ENCODE data around the gene ATN1. TPM values are rescaled to one million over a fixed set of nuclear protein-coding genes. Genes with fewer than 3 reads are reported as not detected.

Gene ATN1
- total and polyA plus RNA-seq, 4 donors: 3.6 to 12.6 (median 7.9) TPM

DNA sequence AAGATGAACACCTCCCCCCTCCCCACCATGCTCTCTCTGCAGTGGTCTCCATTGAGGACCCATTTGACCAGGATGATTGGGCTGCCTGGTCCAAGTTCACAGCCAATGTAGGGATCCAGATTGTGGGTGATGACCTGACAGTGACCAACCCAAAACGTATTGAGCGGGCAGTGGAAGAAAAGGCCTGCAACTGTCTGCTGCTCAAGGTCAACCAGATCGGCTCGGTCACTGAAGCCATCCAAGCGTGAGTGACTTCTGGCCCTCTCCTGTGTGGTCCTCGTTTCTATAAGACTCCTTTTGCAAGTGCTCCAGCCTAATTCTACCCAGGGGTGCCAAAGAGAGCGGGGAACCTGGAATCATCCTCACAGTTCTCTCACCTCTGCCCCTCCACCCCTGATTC, 6.2 kb upstream of the ATN1 start:
- Histone ChIP-seq H3K9ac (ENCODE audit: low read depth in 1 of 2, low read length in 2 of 2) (no peak overlapping the region), H3K4me1 (ENCODE audit: control insufficient read depth in 4 of 4, insufficient read depth in 4 of 4, low read length in 3 of 4) (peaks cover 8 to 31% (median 26%) of the 10 kb centered on the region in 4 donors), H3K27ac (ENCODE audit: low read depth in 1 of 2, low read length in 2 of 2) (no peak overlapping the region), H3K36me3 (ENCODE audit: control insufficient read depth in 4 of 4, insufficient read depth in 3 of 4, low read depth in 1 of 4, low read length in 3 of 4) (no peaks in the 10 kb centered on the region), H3K4me3 (ENCODE audit: low read depth in 1 of 3, low read length in 3 of 3) (no peak overlapping the region), H3K9me3 (ENCODE audit: control insufficient read depth in 4 of 4, low read length in 3 of 4) (no peaks in the 10 kb centered on the region), H3K27me3 (ENCODE audit: control insufficient read depth in 4 of 4, insufficient read depth in 4 of 4, low read length in 3 of 4) (no peaks in the 10 kb centered on the region)
- no peak for DNase-seq (ENCODE audit: low spot score)
- 75% methylated on average over 7 of the region's 7 CpGs for WGBS
- TF ChIP-seq NR2F2 (IDR thresholded peaks at IDR 0.05) (no peak), FOXA1 (IDR thresholded peaks at IDR 0.05) (no peak), REST (IDR thresholded peaks at IDR 0.05) (no peak), EGR1 (IDR thresholded peaks at IDR 0.05; ENCODE audit: low read depth in 2 of 2) (no peak), HNF4A (conservative IDR thresholded peaks at IDR 0.05) (no peak), TAF1 (conservative IDR thresholded peaks at IDR 0.05) (no peak), GABPA (IDR thresholded peaks at IDR 0.05 in 1 of 2, conservative IDR thresholded peaks at IDR 0.05 in 1 of 2) (no peak), FOXA2 (IDR thresholded peaks at IDR 0.05) (no peak), JUND (IDR thresholded peaks at IDR 0.05) (no peak), RAD21 (IDR thresholded peaks at IDR 0.05) (no peak), YY1 (IDR thresholded peaks at IDR 0.05) (no peak), SP1 (IDR thresholded peaks at IDR 0.05) (no peak), HNF4G (IDR thresholded peaks at IDR 0.05) (no peak), RXRA (IDR thresholded peaks at IDR 0.05) (no peak)
- TF ChIP-seq, protein P1, sequence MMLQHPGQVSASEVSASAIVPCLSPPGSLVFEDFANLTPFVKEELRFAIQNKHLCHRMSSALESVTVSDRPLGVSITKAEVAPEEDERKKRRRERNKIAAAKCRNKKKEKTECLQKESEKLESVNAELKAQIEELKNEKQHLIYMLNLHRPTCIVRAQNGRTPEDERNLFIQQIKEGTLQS (IDR thresholded peaks at IDR 0.05): no peak
- TF ChIP-seq, protein P2, sequence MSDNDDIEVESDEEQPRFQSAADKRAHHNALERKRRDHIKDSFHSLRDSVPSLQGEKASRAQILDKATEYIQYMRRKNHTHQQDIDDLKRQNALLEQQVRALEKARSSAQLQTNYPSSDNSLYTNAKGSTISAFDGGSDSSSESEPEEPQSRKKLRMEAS (IDR thresholded peaks at IDR 0.05): no peak
- TF ChIP-seq, protein P3, sequence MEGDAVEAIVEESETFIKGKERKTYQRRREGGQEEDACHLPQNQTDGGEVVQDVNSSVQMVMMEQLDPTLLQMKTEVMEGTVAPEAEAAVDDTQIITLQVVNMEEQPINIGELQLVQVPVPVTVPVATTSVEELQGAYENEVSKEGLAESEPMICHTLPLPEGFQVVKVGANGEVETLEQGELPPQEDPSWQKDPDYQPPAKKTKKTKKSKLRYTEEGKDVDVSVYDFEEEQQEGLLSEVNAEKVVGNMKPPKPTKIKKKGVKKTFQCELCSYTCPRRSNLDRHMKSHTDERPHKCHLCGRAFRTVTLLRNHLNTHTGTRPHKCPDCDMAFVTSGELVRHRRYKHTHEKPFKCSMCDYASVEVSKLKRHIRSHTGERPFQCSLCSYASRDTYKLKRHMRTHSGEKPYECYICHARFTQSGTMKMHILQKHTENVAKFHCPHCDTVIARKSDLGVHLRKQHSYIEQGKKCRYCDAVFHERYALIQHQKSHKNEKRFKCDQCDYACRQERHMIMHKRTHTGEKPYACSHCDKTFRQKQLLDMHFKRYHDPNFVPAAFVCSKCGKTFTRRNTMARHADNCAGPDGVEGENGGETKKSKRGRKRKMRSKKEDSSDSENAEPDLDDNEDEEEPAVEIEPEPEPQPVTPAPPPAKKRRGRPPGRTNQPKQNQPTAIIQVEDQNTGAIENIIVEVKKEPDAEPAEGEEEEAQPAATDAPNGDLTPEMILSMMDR (IDR thresholded peaks at IDR 0.05; ENCODE audit: low read depth, low read length, missing input control): no peak
- TF ChIP-seq, protein P4, sequence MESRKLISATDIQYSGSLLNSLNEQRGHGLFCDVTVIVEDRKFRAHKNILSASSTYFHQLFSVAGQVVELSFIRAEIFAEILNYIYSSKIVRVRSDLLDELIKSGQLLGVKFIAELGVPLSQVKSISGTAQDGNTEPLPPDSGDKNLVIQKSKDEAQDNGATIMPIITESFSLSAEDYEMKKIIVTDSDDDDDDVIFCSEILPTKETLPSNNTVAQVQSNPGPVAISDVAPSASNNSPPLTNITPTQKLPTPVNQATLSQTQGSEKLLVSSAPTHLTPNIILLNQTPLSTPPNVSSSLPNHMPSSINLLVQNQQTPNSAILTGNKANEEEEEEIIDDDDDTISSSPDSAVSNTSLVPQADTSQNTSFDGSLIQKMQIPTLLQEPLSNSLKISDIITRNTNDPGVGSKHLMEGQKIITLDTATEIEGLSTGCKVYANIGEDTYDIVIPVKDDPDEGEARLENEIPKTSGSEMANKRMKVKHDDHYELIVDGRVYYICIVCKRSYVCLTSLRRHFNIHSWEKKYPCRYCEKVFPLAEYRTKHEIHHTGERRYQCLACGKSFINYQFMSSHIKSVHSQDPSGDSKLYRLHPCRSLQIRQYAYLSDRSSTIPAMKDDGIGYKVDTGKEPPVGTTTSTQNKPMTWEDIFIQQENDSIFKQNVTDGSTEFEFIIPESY (IDR thresholded peaks at IDR 0.05): no peak
